Transverse colon (tissue), 4 donors: ENCODE data around the gene IGSF9. TPM values are rescaled to one million over a fixed set of nuclear protein-coding genes. Genes with fewer than 3 reads are reported as not detected.

Experiments
- DNase-seq: peaks from one replicate; pipeline ENCODE4 v3.0.0-alpha.2; 2019
- H3K27ac ChIP-seq, 4 donors: fragments of 200-600 bp; sonication (generic); 2 replicates each; pipeline ENCODE4 v1.5.1; 2016 to 2018; ENCODE audit warnings: inconsistent platforms in 4 of 4
- H3K27me3 ChIP-seq: fragments of 200-600 bp; sonication (generic); 2 replicates; pipeline ENCODE4 v1.5.1; 2017; ENCODE audit warnings: inconsistent platforms
- H3K36me3 ChIP-seq, 4 donors: fragments of 200-600 bp; sonication (generic); 2 replicates each; pipeline ENCODE4 v1.5.1; 2017 to 2019; ENCODE audit warnings: inconsistent platforms in 4 of 4
- H3K4me1 ChIP-seq, 4 donors: fragments of 200-600 bp; sonication (generic); 2 replicates each; pipeline ENCODE4 v1.5.1; 2017 to 2020; ENCODE audit warnings: inconsistent platforms in 4 of 4
- H3K4me3 ChIP-seq, 4 donors: fragments of 200-600 bp; sonication (generic); 1 replicate in 1 of 4; 2 replicates in 3 of 4; pipeline versions ENCODE4 v1.5.1 to v1.6.1; 2017 to 2019; ENCODE audit warnings: inconsistent platforms in 4 of 4
- H3K9me3 ChIP-seq, 2 donors: fragments of 200-600 bp; sonication (generic); 2 replicates each; pipeline ENCODE4 v1.5.1; 2017 to 2019; ENCODE audit warnings: inconsistent platforms in 2 of 2
- CTCF ChIP-seq, 5 experiments: fragments of 200-600 bp in 3 of 5; fragments of 450-650 bp in 2 of 5; sonication (generic) in 3 of 5; IDR thresholded peaks; 1 replicate in 2 of 5; 2 replicates in 3 of 5; pipeline ENCODE4 v1.5.1; 2016 to 2017; ENCODE audit warnings: antibody characterized with exemption in 5 of 5, inconsistent platforms in 3 of 5, mild to moderate bottlenecking in 2 of 5, moderate library complexity in 1 of 5
- EP300 ChIP-seq: sonication (generic); formaldehyde crosslinking; IDR thresholded peaks from one replicate; pipeline ENCODE4 v1.6.1; 2017; ENCODE audit warnings: antibody characterized with exemption, low read depth
- POLR2A ChIP-seq: fragments of 450-650 bp; IDR thresholded peaks from one replicate; pipeline ENCODE4 v1.6.1; 2016; ENCODE audit warnings: antibody characterized with exemption, mild to moderate bottlenecking, moderate library complexity
- POLR2AphosphoS5 ChIP-seq, 3 donors: sonication (generic); formaldehyde crosslinking; IDR thresholded peaks; one replicate each; pipeline ENCODE4 v1.6.1; 2016; ENCODE audit warnings: antibody characterized with exemption in 3 of 3
- WGBS, 2 donors: methylation state at CpG; one replicate each; pipeline ENCODE4 v1.1.5; 2018; ENCODE audit warnings: low coverage in 1 of 2; 5-methylcytosine and 5-hydroxymethylcytosine counted together
- in situ Hi-C, 4 donors: fragments of 200-750 bp; cut with MboI; loops; one replicate each; pipeline versions ENCODE4 v1.15.0 to v1.15.1; 2017; ENCODE audit warnings: low sequenced_read_pairs in 3 of 4, low pct_ligation_motif_present in 1 of 4, low pct_unique_long_range_greater_than_20kb in 1 of 4
- intact Hi-C: fragments of 100-400 bp; cut with DNase I; formaldehyde crosslinking; loops from one replicate; pipeline ENCODE4 v1.15.1; 2023; ENCODE audit warnings: low total_unique reads
- total RNA-seq, 4 donors: library from RNA; depleted of rRNA; stranded (reverse); fragments of >200 nt; gene quantifications; one replicate each; pipeline ENCODE4 v1.1.0, GENCODE V29; 2016

IGSF9 gene
- total RNA-seq, 4 donors from 2014 or later: 40.7 to 137 (median 81.3) TPM

DNA sequence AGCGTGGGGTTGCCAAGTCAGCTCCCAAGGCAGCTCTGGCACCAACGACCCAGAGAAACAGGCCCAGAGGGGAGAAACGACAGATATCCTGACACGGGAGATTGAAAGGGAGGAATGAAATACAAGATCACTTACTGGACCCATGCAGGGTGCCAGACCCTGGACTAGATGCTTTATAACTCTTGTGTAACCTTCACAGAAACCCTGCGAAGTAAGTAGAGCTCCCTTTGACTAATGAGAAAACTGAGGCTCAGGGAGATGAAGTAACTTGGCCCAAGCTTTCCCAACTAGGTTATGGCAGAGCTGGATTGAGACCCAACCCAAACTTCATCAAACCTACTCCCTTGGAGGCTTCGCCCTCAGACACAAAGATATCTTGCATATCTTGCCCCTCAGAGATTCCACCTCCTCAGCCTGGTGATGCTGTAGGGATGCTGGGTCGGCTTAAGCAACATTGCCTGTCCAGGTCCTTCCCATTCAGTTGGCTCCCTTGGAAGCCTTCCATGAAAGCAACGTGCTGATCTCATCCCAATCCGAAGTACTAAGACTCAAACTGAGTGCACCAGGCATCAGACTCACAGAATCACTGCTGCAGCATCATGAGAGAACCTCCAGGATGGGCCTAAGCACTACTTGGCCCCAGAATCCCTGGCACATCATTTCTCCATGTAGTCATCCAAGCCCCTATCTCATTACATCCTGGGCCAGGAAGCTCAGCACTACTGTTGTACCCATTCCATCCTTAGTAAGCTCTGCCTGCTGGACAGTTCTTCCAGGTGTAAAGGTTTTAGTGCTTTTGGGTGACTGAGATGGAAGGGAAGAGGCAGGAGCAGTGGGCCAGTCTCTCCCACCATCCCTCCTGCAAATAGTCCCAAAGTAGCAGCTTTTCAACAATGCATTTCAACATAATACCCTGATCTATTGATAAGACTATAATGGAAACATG lies 1.1 kb upstream of the IGSF9 start:
- H3K4me3 ChIP-seq: peak overlapping the region in 2 of 4 donors; percentile 43 to 53
- intact Hi-C loops (no loop called here), in situ Hi-C loops (no loop called here)
- DNase-seq: peak; percentile 8
- peak overlapping the region; percentile 42 to 75 (median 63) for H3K27ac ChIP-seq
- 48 to 80% methylated on average over 1 to 9 of the region's 9 CpGs for WGBS, 2 donors
- no peaks in the 10 kb centered on the region for H3K36me3 ChIP-seq
- H3K27me3 ChIP-seq: peaks cover 14% of the 10 kb centered on the region
- TF ChIP-seq EP300: no peak
- no peak for TF ChIP-seq CTCF (IDR thresholded peaks at IDR 0.05)
- no peak for TF ChIP-seq POLR2A
- no peak for TF ChIP-seq POLR2AphosphoS5 (IDR thresholded peaks at IDR 0.05)
- H3K4me1 ChIP-seq: peaks cover 7 to 57% (median 39%) of the 10 kb centered on the region in 4 donors
- H3K9me3 ChIP-seq: no peaks in the 10 kb centered on the region

- 34 to 43% methylated on average over 4 to 11 of the region's 11 CpGs for WGBS, 2 donors
- Histone ChIP-seq H3K27ac (peak overlapping the region in 3 of 4 donors; percentile 42 to 75 (median 55)), H3K27me3 (peaks cover 14% of the 10 kb centered on the region), H3K36me3 (no peaks in the 10 kb centered on the region), H3K4me1 (peaks cover 7 to 60% (median 40%) of the 10 kb centered on the region in 4 donors), H3K4me3 (peak overlapping the region in 3 of 4 donors; percentile 43 to 53 (median 43)), H3K9me3 (no peaks in the 10 kb centered on the region)
- intact Hi-C loops: loop anchor here (1.0 kb wide), 1 partner anchor 33 kb away; no protein-coding TSS in a partner anchor
- in situ Hi-C loops: no loop called here
- no peak for DNase-seq
- no peak for TF ChIP-seq EP300
- no peak for TF ChIP-seq POLR2AphosphoS5 (IDR thresholded peaks at IDR 0.05)
- TF ChIP-seq CTCF (IDR thresholded peaks at IDR 0.05): no peak
- no peak for TF ChIP-seq POLR2A
These were observed 574 bp downstream of the IGSF9 start for GRCh38 chr1:159944623-159945455.

- peaks cover 14% of the 10 kb centered on the region for H3K27me3 ChIP-seq
- intact Hi-C loops: loop anchor here (1.0 kb wide), 1 partner anchor 34 kb away; no protein-coding TSS in a partner anchor
- H3K4me3 ChIP-seq: peak overlapping the region in 1 of 4 donors; percentile 53
- no peaks in the 10 kb centered on the region for H3K9me3 ChIP-seq
- DNase-seq: no peak
- in situ Hi-C loops: no loop called here
- TF ChIP-seq CTCF (IDR thresholded peaks at IDR 0.05) (no peak), POLR2A (no peak), EP300 (no peak), POLR2AphosphoS5 (IDR thresholded peaks at IDR 0.05) (no peak)
- H3K4me1 ChIP-seq: peaks cover 7 to 57% (median 35%) of the 10 kb centered on the region in 4 donors
- H3K36me3 ChIP-seq: no peaks in the 10 kb centered on the region
- no peak overlapping the region for H3K27ac ChIP-seq
- 82 to 100% methylated on average over 1 to 9 of the region's 9 CpGs for WGBS, 2 donors
These were observed 1.3 kb downstream of the IGSF9 start for GRCh38 chr1:159943908-159944622.
